Measurements from ENCODE around the gene TRIM71. TPM values are rescaled to one million over a fixed set of nuclear protein-coding genes. Genes with fewer than 3 reads are reported as not detected.

The TRIM71 gene
- total and polyA plus RNA-seq, 2 of the 13 experiments (the other 11 are each of a cell fraction or from before 2014, with no cell fraction given): 21.7 to 76.9 TPM

DNA sequence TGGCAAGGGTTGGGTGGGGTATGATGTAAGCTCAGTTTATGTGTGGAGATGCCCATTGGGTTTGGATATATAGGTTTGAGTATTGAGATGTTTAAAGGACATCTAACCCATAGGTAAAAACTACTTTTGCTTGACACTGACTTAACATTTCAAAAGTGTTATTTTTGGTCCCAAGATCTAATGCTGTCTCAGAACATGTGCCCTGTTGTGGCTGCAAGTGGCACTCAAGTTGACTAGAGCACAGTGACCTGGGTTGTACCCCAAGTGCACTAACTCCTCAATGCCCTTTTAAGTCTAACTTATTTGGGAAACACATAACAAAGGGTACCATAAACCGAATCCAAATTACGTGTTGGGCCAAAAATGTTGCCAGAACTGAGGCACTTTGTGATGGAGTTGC lies 77.2 kb downstream of the TRIM71 start:
- no TSS peak for BruUV-seq (replicated peaks)
- FAIRE-seq: no peak
- intact Hi-C loops (cut with micrococcal nuclease; ENCODE audit: unreplicated experiment): no loop called here

DNA sequence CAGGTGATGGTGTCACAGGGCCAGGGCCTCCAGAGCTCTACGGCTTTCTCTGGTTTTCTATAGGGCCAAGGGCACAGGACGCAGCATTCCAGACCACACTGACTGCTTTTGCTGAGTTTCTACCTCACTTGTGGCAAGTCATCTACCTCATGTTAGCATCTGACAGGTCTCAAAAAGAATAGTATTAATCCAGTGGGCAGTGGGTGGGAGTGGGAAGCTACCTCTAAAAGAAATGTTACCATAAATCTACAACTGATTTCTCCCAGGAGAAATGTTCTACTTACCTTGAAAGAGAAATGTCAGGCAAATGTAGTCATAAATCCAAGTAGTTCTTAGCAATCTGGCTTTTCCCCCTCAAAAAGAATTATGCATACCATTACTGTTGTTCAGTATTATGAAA lies 77.9 kb downstream of the TRIM71 start:
- Histone ChIP-seq H4K20me1 (ENCODE audit: insufficient read depth, low read length) (peaks cover 73% of the 10 kb centered on the region), H3K4me1 (ENCODE audit: insufficient read depth, low read length) (peaks cover 53% of the 10 kb centered on the region), H2AFZ (ENCODE audit: low read length) (no peak overlapping the region), H3K27ac (ENCODE audit: extremely low read length, insufficient read depth, low read length) (no peak overlapping the region), H3K9ac (ENCODE audit: insufficient read depth, low read depth, low read length) (no peak overlapping the region), H3K27me3 (ENCODE audit: control insufficient read depth in 1 of 2, insufficient read depth in 2 of 2, low read length in 2 of 2) (no peaks in the 10 kb centered on the region), H3K36me3 (replicated peaks in 1 of 2; ENCODE audit: control insufficient read depth in 1 of 2, insufficient read depth in 2 of 2, low read length in 2 of 2) (peaks cover 26 to 50% of the 10 kb centered on the region in 2 experiments), H3K4me2 (ENCODE audit: low read depth, low read length) (no peak overlapping the region), H3K79me2 (ENCODE audit: insufficient read depth, low read length) (peaks cover 61% of the 10 kb centered on the region), H3K9me3 (ENCODE audit: low read length) (no peaks in the 10 kb centered on the region), H3K4me3 (replicated peaks in 1 of 3; ENCODE audit: insufficient read depth in 1 of 3, low read depth in 2 of 3, low read length in 3 of 3) (no peak overlapping the region)
- intact Hi-C loops (cut with micrococcal nuclease; ENCODE audit: unreplicated experiment) (no loop called here), in situ Hi-C loops (cut with HindIII; ENCODE audit: extremely low pct_ligation_motif_present, low pct_unique_long_range_greater_than_20kb) (no loop called here)
- ChIA-PET CTCF (ENCODE audit: low intra/inter-chr PET ratio, low total read pairs) (no interaction called here), POLR2A (interaction anchor here (1.7 kb wide), 1 partner anchor 83 kb away, joined by 4 read pairs; no protein-coding TSS in a partner anchor)
- FAIRE-seq: no peak
- BruUV-seq (replicated peaks): no TSS peak
- TF ChIP-seq ZBTB7B (CRISPR knock-in tag; IDR thresholded peaks at IDR 0.05) (no peak), NKX3-1 (CRISPR knock-in tag; IDR thresholded peaks at IDR 0.05) (no peak), POLR2AphosphoS5 (IDR thresholded peaks at IDR 0.05; ENCODE audit: low read depth, low read length) (0 out of 2 replicates have a peak, but pooled peaks have one; percentile 9), ZNF564 (CRISPR knock-in tag; IDR thresholded peaks at IDR 0.05) (no peak)
- TF ChIP-seq, protein P1, sequence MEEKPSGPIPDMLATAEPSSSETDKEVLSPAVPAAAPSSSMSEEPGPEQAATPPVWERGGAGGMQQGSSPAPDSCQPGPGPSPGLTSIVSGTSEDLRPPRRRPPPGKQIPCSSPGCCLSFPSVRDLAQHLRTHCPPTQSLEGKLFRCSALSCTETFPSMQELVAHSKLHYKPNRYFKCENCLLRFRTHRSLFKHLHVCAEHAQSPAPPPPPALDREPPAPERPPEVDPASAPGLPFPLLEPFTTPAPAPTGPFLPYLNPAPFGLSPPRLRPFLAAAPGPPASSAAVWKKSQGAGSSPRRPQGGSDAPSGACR (CRISPR knock-in tag; IDR thresholded peaks at IDR 0.05): no peak
- DNase-seq (ENCODE audit: low spot score): no peak
- no peak; the same call in 1 of the 3 replicates for ATAC-seq
- WGBS (ENCODE audit: low lambda C conversion rate): 91% methylated on average over 2 of the region's 2 CpGs

More for the DNA sequence above, 77.2 kb downstream of the TRIM71 start:
- Histone ChIP-seq H3K27me3 (ENCODE audit: control insufficient read depth in 1 of 2, insufficient read depth in 2 of 2, low read length in 2 of 2) (no peaks in the 10 kb centered on the region), H3K4me1 (ENCODE audit: insufficient read depth, low read length) (peaks cover 51% of the 10 kb centered on the region), H3K27ac (ENCODE audit: extremely low read length, insufficient read depth, low read length) (no peak overlapping the region), H3K4me2 (ENCODE audit: low read depth, low read length) (no peak overlapping the region), H3K36me3 (replicated peaks in 1 of 2; ENCODE audit: control insufficient read depth in 1 of 2, insufficient read depth in 2 of 2, low read length in 2 of 2) (peaks cover 33 to 57% of the 10 kb centered on the region in 2 experiments), H2AFZ (ENCODE audit: low read length) (no peak overlapping the region), H3K4me3 (replicated peaks in 1 of 3; ENCODE audit: insufficient read depth in 1 of 3, low read depth in 2 of 3, low read length in 3 of 3) (no peak overlapping the region), H3K9me3 (ENCODE audit: low read length) (no peaks in the 10 kb centered on the region), H3K9ac (ENCODE audit: insufficient read depth, low read depth, low read length) (no peak overlapping the region), H4K20me1 (ENCODE audit: insufficient read depth, low read length) (peaks cover 74% of the 10 kb centered on the region), H3K79me2 (ENCODE audit: insufficient read depth, low read length) (peaks cover 68% of the 10 kb centered on the region)
- TF ChIP-seq THYN1 (CRISPR knock-in tag; IDR thresholded peaks at IDR 0.05; ENCODE audit: borderline replicate concordance, low read depth): no peak
- peak; percentile 86 for TF ChIP-seq RBM22 (optimal IDR thresholded peaks at IDR 0.05; ENCODE audit: low read length)
- ATAC-seq (no peak), DNase-seq (ENCODE audit: low spot score) (no peak)
- ChIA-PET CTCF (ENCODE audit: low intra/inter-chr PET ratio, low total read pairs) (no interaction called here), POLR2A (interaction anchor here (1.7 kb wide), 1 partner anchor 82 kb away, joined by 4 read pairs; no protein-coding TSS in a partner anchor)
- in situ Hi-C loops (cut with HindIII; ENCODE audit: extremely low pct_ligation_motif_present, low pct_unique_long_range_greater_than_20kb): no loop called here
- WGBS (ENCODE audit: low lambda C conversion rate): 97% methylated on average over 2 of the region's 2 CpGs

Measured in HepG2 (cell line).